SU-DHL-6 (cell line): ENCODE results near the gene PTCD2.

Source experiments
- H2AFZ ChIP-seq: fragments of 200-600 bp; sonication (generic); 2 replicates; pipeline ENCODE4 v1.6.1; 2014; ENCODE audit warnings: low read depth, mild to moderate bottlenecking, moderate library complexity, mixed read lengths, antibody characterized with exemption, low read length; ENCODE audit not compliant: severe bottlenecking
- H3F3A ChIP-seq: fragments of 200-600 bp; shearing (Covaris generic); 2 replicates; pipeline ENCODE4 v1.6.0; 2016; ENCODE audit warnings: antibody characterized with exemption, mild to moderate bottlenecking; ENCODE audit not compliant: insufficient read depth
- H3K27ac ChIP-seq: fragments of 200-600 bp; sonication (generic); 2 replicates; pipeline ENCODE4 v1.5.1; 2016; ENCODE audit warnings: low read depth, mild to moderate bottlenecking, low read length, moderate library complexity, mixed read lengths
- H3K27me3 ChIP-seq: fragments of 200-600 bp; sonication (generic), shearing (Covaris generic); 2 replicates; pipeline ENCODE4 v1.6.0; 2014; ENCODE audit warnings: mild to moderate bottlenecking, low read length
- H3K36me3 ChIP-seq: fragments of 200-600 bp; sonication (generic); 2 replicates; pipeline ENCODE4 v1.6.1; 2014; ENCODE audit warnings: mild to moderate bottlenecking, low read length, mixed read lengths
- H3K4me2 ChIP-seq: fragments of 300-600, 200-600 bp; shearing (Covaris generic), sonication (generic); 2 replicates; pipeline ENCODE4 v1.6.0; 2014; ENCODE audit warnings: low read length, low read depth, mild to moderate bottlenecking; ENCODE audit not compliant: poor library complexity, severe bottlenecking
- H3K4me3 ChIP-seq: fragments of 200-600 bp; sonication (generic); 2 replicates; pipeline ENCODE4 v1.5.1; 2014; ENCODE audit warnings: antibody characterized with exemption, low read length, mild to moderate bottlenecking, mixed read lengths; ENCODE audit not compliant: insufficient read depth, poor library complexity, severe bottlenecking
- H3K79me2 ChIP-seq: fragments of 200-600 bp; sonication (generic); 2 replicates; pipeline ENCODE4 v1.6.1; 2014; ENCODE audit warnings: mild to moderate bottlenecking, low read length, moderate library complexity; ENCODE audit not compliant: insufficient read depth
- H3K9ac ChIP-seq: fragments of 200-600 bp; sonication (generic); 2 replicates; pipeline ENCODE4 v1.7.0; 2014; ENCODE audit warnings: mild to moderate bottlenecking, low read length
- H3K9me2 ChIP-seq: fragments of 200-600 bp; sonication (generic); replicated peaks from 2 replicates; pipeline ENCODE4 v1.6.1; 2014; ENCODE audit warnings: low read length; ENCODE audit not compliant: insufficient read depth
- H3K9me3 ChIP-seq: fragments of 200-600 bp; sonication (generic); 2 replicates; pipeline ENCODE4 v1.6.1; 2014; ENCODE audit warnings: low read length, mixed read lengths; ENCODE audit not compliant: insufficient read depth
- H4K20me1 ChIP-seq: fragments of 200-600 bp; sonication (generic); 2 replicates; pipeline ENCODE4 v1.6.1; 2014; ENCODE audit warnings: low read depth, mild to moderate bottlenecking, antibody characterized with exemption, low read length, moderate library complexity, mixed read lengths
- CTCF ChIP-seq: fragments of 200-600 bp; sonication (generic); IDR thresholded peaks from one replicate; pipeline ENCODE4 v1.5.1; 2017; ENCODE audit warnings: antibody characterized with exemption, mild to moderate bottlenecking, low read length, moderate library complexity; ENCODE audit not compliant: insufficient read depth, poor library complexity, severe bottlenecking
- EZH2phosphoT487 ChIP-seq: fragments of 200-600 bp; sonication (generic), shearing (Covaris generic); conservative IDR thresholded peaks from 2 replicates; pipeline ENCODE4 v1.6.1; 2018; ENCODE audit warnings: mild to moderate bottlenecking, antibody characterized with exemption, low read length, moderate library complexity, mixed read lengths

Gene PTCD2

GRCh38 chr5:72326306-72326649 is 6.1 kb downstream of the PTCD2 start:
- no peak overlapping the region for H3K4me3 ChIP-seq
- H3K9me3 ChIP-seq: no peaks in the 10 kb centered on the region
- H3K9me2 ChIP-seq: no peaks in the 10 kb centered on the region
- no peaks in the 10 kb centered on the region for H3K79me2 ChIP-seq
- no peak overlapping the region for H2AFZ ChIP-seq
- no peaks in the 10 kb centered on the region for H4K20me1 ChIP-seq
- TF ChIP-seq EZH2phosphoT487 (no peak), CTCF (no peak)
- peaks cover 22% of the 10 kb centered on the region for H3K36me3 ChIP-seq
- H3F3A ChIP-seq: peaks cover 8% of the 10 kb centered on the region
- no peak overlapping the region for H3K27ac ChIP-seq
- H3K27me3 ChIP-seq: no peaks in the 10 kb centered on the region
- H3K9ac ChIP-seq: no peak overlapping the region
- H3K4me2 ChIP-seq: no peak overlapping the region

DNA sequence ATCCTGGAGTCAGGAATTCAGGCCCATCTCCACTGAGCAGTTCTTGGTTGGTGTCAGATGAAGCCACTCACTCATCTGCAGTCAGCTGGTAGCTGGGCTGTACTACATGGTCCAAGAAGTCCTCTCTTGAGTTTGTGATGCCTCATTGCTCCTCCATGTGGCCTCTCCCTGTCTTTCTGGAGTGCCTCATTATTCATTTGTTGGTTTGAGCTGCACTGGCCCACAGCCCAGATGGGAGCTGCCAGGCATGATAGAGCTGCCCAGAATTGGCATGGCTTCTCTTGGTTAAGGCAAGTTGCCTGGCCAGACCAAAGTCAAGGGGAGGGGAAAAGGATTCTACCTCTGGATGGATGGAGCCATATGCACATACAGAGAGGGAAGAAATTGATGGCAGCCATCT is 8.0 kb downstream of the PTCD2 start:
- Histone ChIP-seq H3K79me2 (no peaks in the 10 kb centered on the region), H3K36me3 (peaks cover 26% of the 10 kb centered on the region), H4K20me1 (no peaks in the 10 kb centered on the region), H2AFZ (no peak overlapping the region), H3K4me2 (no peak overlapping the region), H3K27me3 (no peaks in the 10 kb centered on the region), H3K27ac (no peak overlapping the region), H3K4me3 (no peak overlapping the region), H3K9me2 (no peaks in the 10 kb centered on the region), H3K9ac (no peak overlapping the region), H3F3A (no peaks in the 10 kb centered on the region), H3K9me3 (no peaks in the 10 kb centered on the region)
- no peak for TF ChIP-seq CTCF
- no peak for TF ChIP-seq EZH2phosphoT487

GRCh38 chr5:72330712-72331111 is 10.5 kb downstream of the PTCD2 start:
- H3K4me2 ChIP-seq: no peak overlapping the region

More at GRCh38 chr5:72330712-72331111, 10.5 kb downstream of the PTCD2 start:
- Histone ChIP-seq H4K20me1 (no peaks in the 10 kb centered on the region), H3K27me3 (no peaks in the 10 kb centered on the region), H3F3A (no peaks in the 10 kb centered on the region), H3K9me3 (no peaks in the 10 kb centered on the region), H3K79me2 (no peaks in the 10 kb centered on the region), H3K27ac (no peak overlapping the region), H3K9ac (no peak overlapping the region), H3K4me3 (no peak overlapping the region), H2AFZ (no peak overlapping the region), H3K36me3 (peaks cover 27% of the 10 kb centered on the region), H3K9me2 (no peaks in the 10 kb centered on the region)
- TF ChIP-seq EZH2phosphoT487: no peak
- no peak for TF ChIP-seq CTCF
